OCI-LY1 (cell line): ENCODE data around the gene MACROD1.

Experiments used
- CTCF ChIP-seq: fragments of 200-600 bp; sonication (generic), shearing (Covaris generic); IDR thresholded peaks from 2 replicates; pipeline ENCODE4 v1.5.1; 2017; ENCODE audit warnings: mild to moderate bottlenecking, antibody characterized with exemption, low read length, moderate library complexity, mixed read lengths
- EZH2 ChIP-seq: fragments of 200-600 bp; sonication (generic), shearing (Covaris generic); IDR thresholded peaks from 2 replicates; pipeline ENCODE4 v1.8.0; 2017; ENCODE audit warnings: borderline replicate concordance, mixed run types, mild to moderate bottlenecking, antibody characterized with exemption, low read length, moderate library complexity, mixed read lengths

GRCh38 chr11:64035576-64035975 is 130.3 kb downstream of the MACROD1 start, which contains the start of gene FLRT1:
- TF ChIP-seq CTCF (no peak), EZH2 (no peak)
